ENCODE results near the gene CYP3A4. TPM values are rescaled to one million over a fixed set of nuclear protein-coding genes. Genes with fewer than 3 reads are reported as not detected.

Gene CYP3A4
- total RNA-seq, 1 experiment from 2014 or later: not detected

Other genes starting within 250 kb of the CYP3A4 start
- gene FAM200A, start 232.1 kb downstream of the CYP3A4 start, total RNA-seq (2014; rRNA removed; shearing (Covaris generic)): 7.2 and 8.1 TPM in 2 replicates
- gene ZNF655, start 225.5 kb downstream of the CYP3A4 start, total RNA-seq (2014; rRNA removed; shearing (Covaris generic)): 37.6 and 58.6 TPM in 2 replicates
- 0.48 and 0.52 TPM in 2 replicates for gene TMEM225B, start 185.9 kb downstream of the CYP3A4 start, total RNA-seq (2014; rRNA removed; shearing (Covaris generic))
- 12.5 and 13.2 TPM in 2 replicates for gene ZSCAN25, start 167.2 kb downstream of the CYP3A4 start, total RNA-seq (2014; rRNA removed; shearing (Covaris generic))
- 0.31 TPM in 1 of 2 replicates, not detected in the other for gene CYP3A5, start 104.2 kb downstream of the CYP3A4 start, total RNA-seq (2014; rRNA removed; shearing (Covaris generic))
- not detected in 2 replicates for gene CYP3A7, start 49.0 kb downstream of the CYP3A4 start, total RNA-seq (2014; rRNA removed; shearing (Covaris generic))
- 0.48 TPM in 1 of 2 replicates, not detected in the other for gene CYP3A43, start 43.8 kb upstream of the CYP3A4 start, total RNA-seq (2014; rRNA removed; shearing (Covaris generic))
- gene OR2AE1, start 92.8 kb upstream of the CYP3A4 start, total RNA-seq (2014; rRNA removed; shearing (Covaris generic)): not detected in 2 replicates
- 0.28 TPM in 1 of 2 replicates, not detected in the other for gene TRIM4, start 135.3 kb upstream of the CYP3A4 start, total RNA-seq (2014; rRNA removed; shearing (Covaris generic))
- gene GJC3, start 145.4 kb upstream of the CYP3A4 start, total RNA-seq (2014; rRNA removed; shearing (Covaris generic)): 0.10 and 0.37 TPM in 2 replicates
- not detected in 2 replicates for gene AZGP1, start 191.8 kb upstream of the CYP3A4 start, total RNA-seq (2014; rRNA removed; shearing (Covaris generic))
- 9.0 and 17.0 TPM in 2 replicates for gene ZKSCAN1, start 231.4 kb upstream of the CYP3A4 start, total RNA-seq (2014; rRNA removed; shearing (Covaris generic))

Measured in H7 (cell line).